CD4-positive, alpha-beta T cell treated with Interleukin-15 for 1 hour (primary cell): ENCODE measurements around the gene RBM43.

ENCODE experiments used
- DNase-seq: peaks from one replicate; pipeline ENCODE4 v3.0.0-alpha.2; 2020

RBM43 gene

GRCh38 chr2:151206446-151206968 lies 55.2 kb downstream of the RBM43 start:
- DNase-seq: no peak

GRCh38 chr2:151205571-151205970 lies 56.1 kb downstream of the RBM43 start:
- no peak for DNase-seq

GRCh38 chr2:151204756-151205155 lies 56.9 kb downstream of the RBM43 start:
- DNase-seq: no peak

GRCh38 chr2:151200844-151201243 lies 60.8 kb downstream of the RBM43 start:
- DNase-seq: no peak

- DNase-seq: no peak
Measured at GRCh38 chr2:151200277-151200676, 61.4 kb downstream of the RBM43 start.

GRCh38 chr2:151198645-151199044 lies 63.0 kb downstream of the RBM43 start:
- DNase-seq: no peak
